ENCODE results near the gene CLDN25.

The CLDN25 gene

GRCh38 chr11:113806406-113806805, 26.8 kb downstream of the CLDN25 start:
- no peak for DNase-seq (ENCODE audit: low read depth in 4 of 4, low spot score in 1 of 4)

DNA sequence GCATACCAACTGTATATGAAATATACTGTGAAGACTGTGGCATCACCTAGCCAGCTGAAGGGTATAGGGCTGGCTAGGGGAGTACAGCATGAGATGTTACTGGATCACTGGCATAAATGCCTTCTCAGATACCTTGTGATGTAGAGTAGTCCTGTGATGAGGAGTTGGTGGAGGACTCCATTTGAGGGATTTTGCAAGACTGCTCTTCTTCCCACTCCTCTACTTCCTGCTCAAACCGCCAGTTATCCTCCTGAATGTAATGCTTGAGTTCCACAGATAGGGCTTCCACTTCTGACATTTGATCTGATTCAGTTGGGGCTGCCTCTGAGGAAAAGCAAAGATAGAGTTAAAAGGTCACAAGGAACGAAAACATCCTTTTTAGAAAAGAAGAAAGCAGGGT, 29.3 kb downstream of the CLDN25 start:
- DNase-seq (ENCODE audit: low read depth in 4 of 4, low spot score in 1 of 4): no peak

GRCh38 chr11:113814181-113814580, 34.6 kb downstream of the CLDN25 start:
- no peak for DNase-seq (ENCODE audit: low read depth in 4 of 4, low spot score in 1 of 4)

- no peak for DNase-seq (ENCODE audit: low read depth in 4 of 4, low spot score in 1 of 4)
Measured at GRCh38 chr11:113817162-113817561, 37.6 kb downstream of the CLDN25 start.

DNA sequence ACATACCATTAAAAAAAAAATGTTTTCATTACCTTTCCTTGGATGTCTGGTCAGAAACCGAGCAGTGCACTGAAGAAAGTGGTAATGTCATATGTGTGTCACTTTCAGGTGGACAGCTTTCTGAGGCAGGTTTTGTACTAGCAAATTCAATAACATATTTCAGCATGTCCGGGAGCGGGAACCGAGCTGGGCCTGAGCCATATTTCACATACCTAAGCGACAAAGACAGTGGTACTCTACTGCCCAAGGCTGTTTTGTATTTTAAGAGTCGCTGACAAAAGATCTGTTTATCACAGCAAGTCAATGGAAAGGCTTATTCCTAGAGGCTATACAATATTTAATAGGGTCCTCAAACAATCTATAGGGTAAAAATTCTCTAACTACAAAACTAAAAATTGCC, 38.0 kb downstream of the CLDN25 start:
- DNase-seq (ENCODE audit: low read depth in 4 of 4, low spot score in 1 of 4): no peak

- no peak for DNase-seq (ENCODE audit: low read depth in 4 of 4, low spot score in 1 of 4)
Measured at GRCh38 chr11:113818426-113818825, 38.8 kb downstream of the CLDN25 start.

DNA sequence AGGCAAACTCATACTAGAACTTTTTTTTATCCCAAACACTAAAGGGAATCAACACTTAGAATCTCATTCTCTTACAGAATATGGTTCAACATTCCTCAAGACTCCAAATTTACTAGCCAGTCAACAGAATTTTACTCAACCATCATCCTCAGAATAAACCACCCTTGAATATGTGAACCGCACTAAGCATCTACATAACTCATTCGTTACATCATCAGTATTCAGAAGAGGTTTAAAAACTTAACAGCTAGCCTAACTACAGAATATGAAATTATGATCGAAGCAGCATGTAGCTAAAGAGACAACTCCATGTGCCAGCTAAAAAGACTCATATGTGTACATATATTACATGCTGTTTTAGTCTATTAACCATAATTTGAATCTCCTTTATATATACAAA, 47.9 kb downstream of the CLDN25 start:
- DNase-seq (ENCODE audit: low read depth in 4 of 4, low spot score in 1 of 4): no peak

DNA sequence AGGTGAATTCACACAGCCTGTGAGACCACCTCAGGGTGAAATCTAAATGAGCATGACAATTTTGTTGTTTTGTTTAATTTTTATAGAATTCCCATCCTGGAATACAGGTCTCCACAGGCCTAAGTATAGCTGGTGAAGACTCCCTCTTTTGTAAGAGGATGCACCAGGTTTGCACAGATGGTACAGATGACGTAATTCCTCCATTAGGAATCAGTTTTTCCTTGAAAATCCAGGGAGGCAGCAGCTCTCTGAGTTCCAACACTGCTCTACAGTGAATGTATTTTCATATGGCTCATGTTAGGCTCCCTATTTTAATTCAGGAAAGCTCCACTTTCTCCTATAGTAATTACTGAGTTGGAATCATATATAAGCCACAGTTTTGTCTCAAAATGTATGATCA, 48.6 kb downstream of the CLDN25 start:
- no peak for DNase-seq (ENCODE audit: low read depth in 4 of 4, low spot score in 1 of 4)

DNA sequence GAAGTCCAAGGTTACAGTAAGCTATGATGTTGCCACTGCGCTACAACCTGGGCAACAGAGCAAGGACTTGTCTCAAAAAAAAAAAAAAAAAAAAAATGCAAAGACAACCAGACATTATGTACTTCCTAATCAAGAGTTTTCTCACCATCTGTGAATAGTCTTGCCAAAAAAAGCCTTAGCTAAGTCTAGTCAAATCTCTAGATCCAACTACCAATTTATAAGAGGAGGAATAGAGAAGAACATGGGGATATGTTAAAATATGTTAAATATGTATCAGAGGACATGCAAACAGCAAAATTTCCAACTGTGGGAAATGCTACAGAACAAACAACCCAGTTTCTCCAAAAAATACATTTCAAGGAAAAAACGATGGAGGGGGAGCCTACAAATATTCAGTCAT, 50.2 kb downstream of the CLDN25 start:
- no peak for DNase-seq (ENCODE audit: low read depth in 4 of 4, low spot score in 1 of 4)

Measured in stimulated activated CD4-positive, alpha-beta T cell treated with anti-CD3 and anti-CD28 coated beads, Interleukin-1b, Interleukin-23, amount 100 ng/mL, for 24 hours (primary cell).